Stimulated activated naive CD4-positive, alpha-beta T cell (primary cell): ENCODE results near the gene C4orf17.
"Not testable (repeated sequence)": the region's sequence is repeated elsewhere in the genome, so short reads cannot be mapped to it uniquely, and the experiment has no call there.

Experiments used
- DNase-seq, 6 experiments: peaks; one replicate each; lab custom pipeline; 2025; lab: John Stamatoyannopoulos, UW

The C4orf17 gene

GRCh38 chr4:99510721-99511120 lies at the start of gene C4orf17:
Gene C4orf17 (plus strand): TSS chr4:99511021. CDS start chr4:99513082, 2,061 bp downstream.
- DNase-seq: no peak

GRCh38 chr4:99461623-99462401 lies 49.0 kb upstream of the C4orf17 start:
- no peak for DNase-seq

GRCh38 chr4:99462875-99463464 lies 47.9 kb upstream of the C4orf17 start:
- peak; percentile 1 to 54 (median 17) for DNase-seq

GRCh38 chr4:99463566-99463965 lies 47.3 kb upstream of the C4orf17 start:
- DNase-seq: no peak

- no peak for DNase-seq
Measured at GRCh38 chr4:99467887-99468286, 42.9 kb upstream of the C4orf17 start.

- no peak for DNase-seq
Measured at GRCh38 chr4:99468889-99469288, 41.9 kb upstream of the C4orf17 start.

GRCh38 chr4:99471349-99471748 lies 39.5 kb upstream of the C4orf17 start:
- DNase-seq: no peak

- DNase-seq: no peak
Measured at GRCh38 chr4:99471896-99472295, 38.9 kb upstream of the C4orf17 start.

GRCh38 chr4:99473131-99473530 lies 37.7 kb upstream of the C4orf17 start:
- DNase-seq: no peak

- DNase-seq: no peak
Measured at GRCh38 chr4:99483636-99484035, 27.2 kb upstream of the C4orf17 start.

- no peak for DNase-seq
Measured at GRCh38 chr4:99485212-99485611, 25.6 kb upstream of the C4orf17 start.

GRCh38 chr4:99486648-99487047 lies 24.2 kb upstream of the C4orf17 start:
- DNase-seq: not testable (repeated sequence)

GRCh38 chr4:99490286-99490685 lies 20.5 kb upstream of the C4orf17 start:
- DNase-seq: no peak

GRCh38 chr4:99504804-99505502 lies 5.9 kb upstream of the C4orf17 start:
- DNase-seq: peak in 1 of 6 experiments; percentile 5

GRCh38 chr4:99506781-99507180 lies 4.0 kb upstream of the C4orf17 start:
- DNase-seq: peak in 1 of 6 experiments; percentile 7

- no peak for DNase-seq
Measured at GRCh38 chr4:99507349-99507748, 3.5 kb upstream of the C4orf17 start.

- DNase-seq: peak in 3 of 6 experiments; percentile 15 to 49 (median 48)
Measured at GRCh38 chr4:99507762-99508161, 3.1 kb upstream of the C4orf17 start.

- DNase-seq: no peak
Measured at GRCh38 chr4:99518601-99519295, 7.9 kb downstream of the C4orf17 start.

- no peak for DNase-seq
Measured at GRCh38 chr4:99529228-99529627, 18.4 kb downstream of the C4orf17 start.

- no peak for DNase-seq
Measured at GRCh38 chr4:99529956-99530355, 19.1 kb downstream of the C4orf17 start.

GRCh38 chr4:99534699-99535098 lies 23.9 kb downstream of the C4orf17 start:
- not testable (repeated sequence) for DNase-seq

GRCh38 chr4:99536271-99536670 lies 25.4 kb downstream of the C4orf17 start:
- no peak for DNase-seq
